ENCODE measurements around the gene ZG16.

ZG16 gene

GRCh38 chr16:29811170-29811895, 33.3 kb downstream of the ZG16 start:
- DNase-seq (ENCODE audit: low read depth): peak; percentile 92
- H3K4me3 ChIP-seq (ENCODE audit: control insufficient read depth, low read depth, low read length): peak overlapping the region; percentile 68
- TF ChIP-seq, protein P1, sequence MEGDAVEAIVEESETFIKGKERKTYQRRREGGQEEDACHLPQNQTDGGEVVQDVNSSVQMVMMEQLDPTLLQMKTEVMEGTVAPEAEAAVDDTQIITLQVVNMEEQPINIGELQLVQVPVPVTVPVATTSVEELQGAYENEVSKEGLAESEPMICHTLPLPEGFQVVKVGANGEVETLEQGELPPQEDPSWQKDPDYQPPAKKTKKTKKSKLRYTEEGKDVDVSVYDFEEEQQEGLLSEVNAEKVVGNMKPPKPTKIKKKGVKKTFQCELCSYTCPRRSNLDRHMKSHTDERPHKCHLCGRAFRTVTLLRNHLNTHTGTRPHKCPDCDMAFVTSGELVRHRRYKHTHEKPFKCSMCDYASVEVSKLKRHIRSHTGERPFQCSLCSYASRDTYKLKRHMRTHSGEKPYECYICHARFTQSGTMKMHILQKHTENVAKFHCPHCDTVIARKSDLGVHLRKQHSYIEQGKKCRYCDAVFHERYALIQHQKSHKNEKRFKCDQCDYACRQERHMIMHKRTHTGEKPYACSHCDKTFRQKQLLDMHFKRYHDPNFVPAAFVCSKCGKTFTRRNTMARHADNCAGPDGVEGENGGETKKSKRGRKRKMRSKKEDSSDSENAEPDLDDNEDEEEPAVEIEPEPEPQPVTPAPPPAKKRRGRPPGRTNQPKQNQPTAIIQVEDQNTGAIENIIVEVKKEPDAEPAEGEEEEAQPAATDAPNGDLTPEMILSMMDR (IDR thresholded peaks at IDR 0.05; ENCODE audit: control insufficient read depth, insufficient read depth, low read depth, low read length, missing control alignments): no peak

- peak within 1 kb of the TSS; percentile 68 for H3K4me3 ChIP-seq (ENCODE audit: control insufficient read depth, low read depth, low read length)
- TF ChIP-seq, protein P1 (IDR thresholded peaks at IDR 0.05; ENCODE audit: control insufficient read depth, insufficient read depth, low read depth, low read length, missing control alignments): no peak
- no peak for DNase-seq (ENCODE audit: low read depth)
Observed at GRCh38 chr16:29811896-29812665, 34.0 kb downstream of the ZG16 start, which contains the start of gene PRRT2. Gene PRRT2 (plus strand): TSS chr16:29812193. CDS start chr16:29813055, 862 bp downstream.

DNA sequence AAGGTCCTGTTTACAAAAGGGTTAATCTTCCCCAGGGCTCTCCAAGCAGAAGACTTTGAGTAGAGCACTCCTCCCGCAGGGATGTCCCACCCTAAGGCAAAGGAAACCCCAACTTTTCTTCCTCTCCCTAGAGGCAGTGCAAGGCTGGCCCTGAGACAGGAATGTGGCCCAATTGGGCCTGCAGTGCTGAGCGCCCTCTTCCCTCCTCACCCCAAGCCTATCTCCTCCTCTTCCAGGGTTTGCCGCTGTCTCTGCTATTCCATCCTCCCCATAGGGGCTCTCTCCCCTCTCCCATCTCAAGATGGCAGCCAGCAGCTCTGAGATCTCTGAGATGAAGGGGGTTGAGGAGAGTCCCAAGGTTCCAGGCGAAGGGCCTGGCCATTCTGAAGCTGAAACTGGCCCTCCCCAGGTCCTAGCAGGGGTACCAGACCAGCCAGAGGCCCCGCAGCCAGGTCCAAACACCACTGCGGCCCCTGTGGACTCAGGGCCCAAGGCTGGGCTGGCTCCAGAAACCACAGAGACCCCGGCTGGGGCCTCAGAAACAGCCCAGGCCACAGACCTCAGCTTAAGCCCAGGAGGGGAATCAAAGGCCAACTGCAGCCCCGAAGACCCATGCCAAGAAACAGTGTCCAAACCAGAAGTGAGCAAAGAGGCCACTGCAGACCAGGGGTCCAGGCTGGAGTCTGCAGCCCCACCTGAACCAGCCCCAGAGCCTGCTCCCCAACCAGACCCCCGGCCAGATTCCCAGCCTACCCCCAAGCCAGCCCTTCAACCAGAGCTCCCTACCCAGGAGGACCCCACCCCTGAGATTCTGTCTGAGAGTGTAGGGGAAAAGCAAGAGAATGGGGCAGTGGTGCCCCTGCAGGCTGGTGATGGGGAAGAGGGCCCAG, 34.9 kb downstream of the ZG16 start:
- DNase-seq (ENCODE audit: low read depth): no peak
- TF ChIP-seq, protein P1 (IDR thresholded peaks at IDR 0.05; ENCODE audit: control insufficient read depth, insufficient read depth, low read depth, low read length, missing control alignments): no peak
- peak overlapping the region; percentile 68 for H3K4me3 ChIP-seq (ENCODE audit: control insufficient read depth, low read depth, low read length)

- no peak for DNase-seq (ENCODE audit: low read depth)
- TF ChIP-seq, protein P1 (IDR thresholded peaks at IDR 0.05; ENCODE audit: control insufficient read depth, insufficient read depth, low read depth, low read length, missing control alignments): no peak
- H3K4me3 ChIP-seq (ENCODE audit: control insufficient read depth, low read depth, low read length): no peak overlapping the region
Observed at GRCh38 chr16:29813644-29814562, 35.8 kb downstream of the ZG16 start.

- no peak overlapping the region for H3K4me3 ChIP-seq (ENCODE audit: control insufficient read depth, low read depth, low read length)
- TF ChIP-seq, protein P1 (IDR thresholded peaks at IDR 0.05; ENCODE audit: control insufficient read depth, insufficient read depth, low read depth, low read length, missing control alignments): no peak
- DNase-seq (ENCODE audit: low read depth): no peak
Observed at GRCh38 chr16:29814592-29814991, 36.5 kb downstream of the ZG16 start.

All from AG09309 (cell line).